ENCODE results near the gene SNRPD3. TPM values are rescaled to one million over a fixed set of nuclear protein-coding genes. Genes with fewer than 3 reads are reported as not detected.
A peak's percentile ranks its signal among the peaks of the same experiment; 100 is the strongest.

Gene SNRPD3
- total RNA-seq, 4 donors from 2014 or later: 107 to 176 (median 152) TPM

- WGBS, 2 donors: 100% methylated on average over 2 of the region's 10 CpGs; no CpG with 5 or more reads in 1 of the 2 donors
- no peak overlapping the region for H3K4me3 ChIP-seq
- intact Hi-C loops (cut with DNase I): no loop called here
- peaks cover 18 to 48% (median 33%) of the 10 kb centered on the region in 3 donors for H3K4me1 ChIP-seq
- peak overlapping the region; percentile 65 to 88 (median 82) for H3K27ac ChIP-seq
- TF ChIP-seq POLR2A (IDR thresholded peaks at IDR 0.05): no peak
- no peak for DNase-seq
- H3K9me3 ChIP-seq: no peaks in the 10 kb centered on the region
- H3K36me3 ChIP-seq: peaks cover 0 to 46% (median 7%) of the 10 kb centered on the region in 3 donors
- no peaks in the 10 kb centered on the region for H3K27me3 ChIP-seq
Measured at GRCh38 chr22:24584871-24585411, 29.1 kb downstream of the SNRPD3 start.

GRCh38 chr22:24585461-24585860 lies 29.7 kb downstream of the SNRPD3 start:
- Histone ChIP-seq H3K27me3 (no peaks in the 10 kb centered on the region), H3K9me3 (no peaks in the 10 kb centered on the region), H3K4me3 (no peak overlapping the region), H3K36me3 (peaks cover 0 to 46% (median 7%) of the 10 kb centered on the region in 3 donors), H3K4me1 (peaks cover 18 to 44% (median 31%) of the 10 kb centered on the region in 3 donors), H3K27ac (peak overlapping the region in 2 of 4 donors; percentile 82 to 88)
- WGBS, 2 donors: 83 to 100% methylated on average over 1 of the region's 3 CpGs
- intact Hi-C loops (cut with DNase I): no loop called here
- no peak for DNase-seq
- TF ChIP-seq POLR2A (IDR thresholded peaks at IDR 0.05) (no peak), CTCF (IDR thresholded peaks at IDR 0.05) (no peak)

- no peak for TF ChIP-seq POLR2A (IDR thresholded peaks at IDR 0.05)
- no peak for TF ChIP-seq CTCF (IDR thresholded peaks at IDR 0.05)
- WGBS, 2 donors: 90 to 100% methylated on average over 1 to 9 of the region's 24 CpGs
- no peak for DNase-seq
- Histone ChIP-seq H3K4me1 (peaks cover 18 to 38% (median 26%) of the 10 kb centered on the region in 3 donors), H3K9me3 (no peaks in the 10 kb centered on the region), H3K36me3 (peaks cover 0 to 46% (median 7%) of the 10 kb centered on the region in 3 donors), H3K4me3 (no peak overlapping the region), H3K27me3 (no peaks in the 10 kb centered on the region), H3K27ac (no peak overlapping the region)
- intact Hi-C loops (cut with DNase I): no loop called here
Measured at GRCh38 chr22:24585927-24586546, 30.2 kb downstream of the SNRPD3 start.

DNA sequence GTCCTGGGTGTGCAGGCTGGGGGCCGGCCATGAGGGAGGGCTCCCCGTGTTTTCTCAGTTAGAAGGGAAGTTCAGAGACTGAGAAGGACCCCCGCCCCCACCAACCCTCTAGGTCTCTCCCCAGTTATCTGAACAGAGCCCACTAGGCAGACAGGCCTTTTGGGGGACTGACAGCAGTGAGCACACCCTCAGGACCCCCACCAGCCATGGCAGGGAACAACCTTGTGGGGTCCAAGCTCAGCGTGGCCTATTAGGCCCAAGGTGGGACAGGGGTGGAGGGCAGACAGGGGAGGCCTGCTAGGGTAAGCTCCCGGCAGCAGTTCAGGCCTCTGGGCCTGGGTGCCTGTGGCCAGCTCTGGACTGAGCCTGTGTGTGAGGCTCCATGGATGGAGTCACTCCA lies 31.5 kb downstream of the SNRPD3 start:
- H3K9me3 ChIP-seq: no peaks in the 10 kb centered on the region
- WGBS, 2 donors: no CpG with 5 or more reads among the region's 5 CpGs
- DNase-seq: no peak
- no peak overlapping the region for H3K27ac ChIP-seq
- intact Hi-C loops (cut with DNase I): no loop called here
- peaks cover 18 to 38% (median 29%) of the 10 kb centered on the region in 3 donors for H3K4me1 ChIP-seq
- TF ChIP-seq POLR2A (IDR thresholded peaks at IDR 0.05) (no peak), CTCF (IDR thresholded peaks at IDR 0.05) (no peak)
- no peaks in the 10 kb centered on the region for H3K27me3 ChIP-seq
- no peak overlapping the region for H3K4me3 ChIP-seq
- peaks cover 0 to 46% (median 7%) of the 10 kb centered on the region in 3 donors for H3K36me3 ChIP-seq

- TF ChIP-seq CTCF (IDR thresholded peaks at IDR 0.05) (no peak), POLR2A (IDR thresholded peaks at IDR 0.05) (no peak)
- Histone ChIP-seq H3K4me1 (peaks cover 20 to 35% (median 24%) of the 10 kb centered on the region in 3 donors), H3K27me3 (no peaks in the 10 kb centered on the region), H3K27ac (no peak overlapping the region), H3K4me3 (no peak overlapping the region), H3K9me3 (no peaks in the 10 kb centered on the region), H3K36me3 (peaks cover 0 to 46% (median 7%) of the 10 kb centered on the region in 3 donors)
- 90% methylated on average over 5 of the region's 8 CpGs; no CpG with 5 or more reads in 1 of the 2 donors for WGBS, 2 donors
- no peak for DNase-seq
- intact Hi-C loops (cut with DNase I): no loop called here
Measured at GRCh38 chr22:24587948-24588347, 32.1 kb downstream of the SNRPD3 start.
